Measurements from ENCODE around the gene F7. TPM values are rescaled to one million over a fixed set of nuclear protein-coding genes. Genes with fewer than 3 reads are reported as not detected.

Gene F7
- total RNA-seq, 1 donor from 2014 or later: 0.85 TPM

GRCh38 chr13:113142876-113143275, 37.3 kb downstream of the F7 start:
- no peaks in the 10 kb centered on the region for H3K27me3 ChIP-seq

GRCh38 chr13:113143466-113144254, 38.1 kb downstream of the F7 start:
- no peak for TF ChIP-seq CTCF (IDR thresholded peaks at IDR 0.05)
- no peak overlapping the region for H3K4me3 ChIP-seq
- DNase-seq (ENCODE audit: low spot score in 2 of 2): peak in 1 of 2 donors; percentile 60
- no peaks in the 10 kb centered on the region for H3K36me3 ChIP-seq
- H3K4me1 ChIP-seq: no peaks in the 10 kb centered on the region
- intact Hi-C loops (cut with DNase I): no loop called here
- H3K27ac ChIP-seq: no peak overlapping the region
- H3K9me3 ChIP-seq: no peaks in the 10 kb centered on the region
- H3K27me3 ChIP-seq: no peaks in the 10 kb centered on the region

More at GRCh38 chr13:113142876-113143275, 37.3 kb downstream of the F7 start:
- no peak for TF ChIP-seq CTCF (IDR thresholded peaks at IDR 0.05)
- peak in 1 of 2 donors; percentile 34 for DNase-seq (ENCODE audit: low spot score in 2 of 2)
- Histone ChIP-seq H3K4me3 (no peak overlapping the region), H3K36me3 (no peaks in the 10 kb centered on the region), H3K27ac (no peak overlapping the region), H3K9me3 (no peaks in the 10 kb centered on the region), H3K4me1 (no peaks in the 10 kb centered on the region)
- intact Hi-C loops (cut with DNase I): no loop called here

- intact Hi-C loops (cut with DNase I): no loop called here
- H3K27ac ChIP-seq: no peak overlapping the region
- DNase-seq (ENCODE audit: low spot score in 2 of 2): no peak
- TF ChIP-seq CTCF (IDR thresholded peaks at IDR 0.05): no peak
- H3K4me3 ChIP-seq: no peak overlapping the region
- H3K4me1 ChIP-seq: no peaks in the 10 kb centered on the region
- no peaks in the 10 kb centered on the region for H3K36me3 ChIP-seq
- H3K9me3 ChIP-seq: no peaks in the 10 kb centered on the region
- no peaks in the 10 kb centered on the region for H3K27me3 ChIP-seq
Observed at GRCh38 chr13:113144255-113144629, 38.7 kb downstream of the F7 start.

GRCh38 chr13:113145496-113145895, 39.9 kb downstream of the F7 start:
- no peak overlapping the region for H3K4me3 ChIP-seq
- no peaks in the 10 kb centered on the region for H3K4me1 ChIP-seq
- H3K9me3 ChIP-seq: no peaks in the 10 kb centered on the region
- no peak overlapping the region for H3K27ac ChIP-seq
- no peak for TF ChIP-seq CTCF (IDR thresholded peaks at IDR 0.05)
- intact Hi-C loops (cut with DNase I): no loop called here
- no peaks in the 10 kb centered on the region for H3K27me3 ChIP-seq
- no peaks in the 10 kb centered on the region for H3K36me3 ChIP-seq
- DNase-seq (ENCODE audit: low spot score in 2 of 2): no peak

GRCh38 chr13:113145911-113146598, 40.5 kb downstream of the F7 start:
- Histone ChIP-seq H3K9me3 (no peaks in the 10 kb centered on the region), H3K4me3 (no peak overlapping the region), H3K36me3 (no peaks in the 10 kb centered on the region), H3K27me3 (no peaks in the 10 kb centered on the region), H3K4me1 (no peaks in the 10 kb centered on the region), H3K27ac (no peak overlapping the region)
- intact Hi-C loops (cut with DNase I): no loop called here
- DNase-seq (ENCODE audit: low spot score in 2 of 2): peak in 1 of 2 donors; percentile 56
- TF ChIP-seq CTCF (IDR thresholded peaks at IDR 0.05): no peak
